Thoracic aorta (tissue), 2 donors: ENCODE measurements around the gene EPDR1. TPM values are rescaled to one million over a fixed set of nuclear protein-coding genes. Genes with fewer than 3 reads are reported as not detected.

Experiments
- ATAC-seq: fragments of 150-250 bp; one replicate; pipeline ENCODE4 v1.8.0; 2017; ENCODE audit warnings: low read depth; ENCODE audit not compliant: insufficient number of reproducible peaks, low FRiP score
- DNase-seq: peaks from one replicate; pipeline ENCODE4 v3.0.0-alpha.2; 2020; ENCODE audit warnings: low spot score
- H3K27ac ChIP-seq, 2 donors: fragments of 200-600 bp; sonication (generic); 1 replicate in 1 of 2; 2 replicates in 1 of 2; pipeline ENCODE4 v1.5.1; 2016; ENCODE audit warnings: mild to moderate bottlenecking in 2 of 2, moderate library complexity in 2 of 2
- H3K27me3 ChIP-seq: fragments of 200-600 bp; sonication (generic); replicated peaks from 2 replicates; pipeline ENCODE4 v1.6.0; 2016; ENCODE audit warnings: mild to moderate bottlenecking; ENCODE audit not compliant: insufficient read depth
- H3K36me3 ChIP-seq: fragments of 200-600 bp; sonication (generic); one replicate; pipeline ENCODE4 v1.5.1; 2016
- H3K4me1 ChIP-seq, 2 donors: fragments of 200-600 bp; sonication (generic); 1 replicate in 1 of 2; 2 replicates in 1 of 2; pipeline versions ENCODE4 v1.5.1 to v1.6.0; 2016; ENCODE audit warnings: low read depth in 2 of 2, mild to moderate bottlenecking in 1 of 2; ENCODE audit not compliant: control insufficient read depth in 1 of 2
- H3K4me3 ChIP-seq: fragments of 200-600 bp; sonication (generic); 2 replicates; pipeline ENCODE4 v1.5.1; 2016; ENCODE audit warnings: mild to moderate bottlenecking
- H3K9me3 ChIP-seq: fragments of 200-600 bp; sonication (generic); 2 replicates; pipeline ENCODE4 v1.5.1; 2016
- CTCF ChIP-seq: fragments of 200-600 bp; sonication (generic); IDR thresholded peaks from one replicate; pipeline ENCODE4 v1.5.1; 2019; ENCODE audit warnings: antibody characterized with exemption
- total RNA-seq, 2 donors: library from RNA; depleted of rRNA; stranded (reverse); fragments of >200 nt; gene quantifications; one replicate each; pipeline versions ENCODE4 v1.1.0 to v1.2.3, GENCODE V29; 2016

Gene EPDR1
- total RNA-seq, 2 donors from 2014 or later = 59.3 to 98.8 TPM

DNA sequence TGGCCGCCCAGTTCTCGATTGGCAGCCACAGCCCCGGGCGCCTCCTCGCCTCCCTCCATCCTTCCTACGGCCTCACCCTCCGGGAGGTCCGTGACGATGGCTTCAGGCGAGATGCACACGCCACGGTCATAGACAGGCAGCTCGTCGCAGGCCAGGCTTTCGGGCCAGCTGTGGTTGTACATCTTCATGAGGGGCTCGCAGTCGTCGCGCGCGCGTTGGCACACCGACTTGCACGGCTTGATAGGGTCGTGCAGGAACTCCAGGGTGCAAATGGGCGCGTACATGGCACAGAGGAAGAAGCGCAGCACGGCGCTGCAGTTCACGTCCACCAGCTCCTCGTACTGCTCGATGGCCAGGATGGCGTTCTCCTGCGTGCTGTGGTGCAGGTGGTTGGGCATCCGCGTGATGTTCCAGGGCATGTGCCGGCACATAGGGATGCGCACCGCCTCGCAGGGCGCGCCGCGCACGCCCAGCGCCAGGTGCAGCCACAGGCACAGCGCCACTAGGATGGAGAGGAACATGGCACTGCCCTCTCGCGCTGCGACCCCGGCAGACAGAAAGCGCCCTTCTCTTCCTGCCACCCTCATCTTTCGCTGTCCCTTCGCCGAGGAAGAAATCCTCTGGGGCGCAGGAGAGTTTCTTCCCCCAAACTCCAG is 4.3 kb upstream of the EPDR1 start:
- TF ChIP-seq CTCF = no peak
- H3K4me3 ChIP-seq = peak overlapping the region; percentile 75
- no peaks in the 10 kb centered on the region for H3K27me3 ChIP-seq
- DNase-seq (no peak), ATAC-seq (no peak)
- peak overlapping the region; percentile 74 to 76 for H3K27ac ChIP-seq
- H3K36me3 ChIP-seq = no peaks in the 10 kb centered on the region
- peaks cover 8 to 36% of the 10 kb centered on the region in 2 donors for H3K4me1 ChIP-seq
- H3K9me3 ChIP-seq = no peaks in the 10 kb centered on the region

- Histone ChIP-seq H3K4me1 (peaks cover 8 to 41% of the 10 kb centered on the region in 2 donors), H3K27me3 (no peaks in the 10 kb centered on the region)
Observed at GRCh38 chr7:37916673-37917660, 3.5 kb upstream of the EPDR1 start, which contains the start of gene SFRP4. Gene SFRP4, minus strand, starts transcription at chr7:37916817. Its CDS starts 280 bp downstream, at chr7:37916537.

DNA sequence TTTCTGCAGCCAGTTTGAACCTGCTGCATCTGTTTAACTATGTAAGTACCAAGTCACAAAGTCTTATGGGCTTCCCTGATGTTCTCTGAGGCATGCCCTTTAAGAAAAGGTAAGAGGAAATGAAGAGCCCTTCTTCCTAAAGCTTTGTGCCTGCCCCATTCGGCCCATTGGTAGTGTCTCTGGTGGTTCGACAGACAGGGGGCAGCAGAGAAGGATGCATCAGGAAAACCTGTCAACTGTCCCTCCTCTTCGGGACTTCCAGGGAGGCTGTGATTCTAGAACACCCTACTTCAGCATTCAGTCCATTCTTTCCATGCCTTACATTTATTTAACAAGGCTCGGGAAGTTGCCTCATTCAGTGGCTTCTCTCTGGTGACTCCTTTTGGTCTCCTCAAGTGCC is 1.9 kb upstream of the EPDR1 start:
- Histone ChIP-seq H3K27ac (no peak overlapping the region), H3K36me3 (no peaks in the 10 kb centered on the region), H3K4me3 (no peak overlapping the region), H3K4me1 (peaks cover 11 to 37% of the 10 kb centered on the region in 2 donors), H3K27me3 (no peaks in the 10 kb centered on the region), H3K9me3 (no peaks in the 10 kb centered on the region)
- DNase-seq (no peak), ATAC-seq (no peak)
- no peak for TF ChIP-seq CTCF

More at GRCh38 chr7:37916673-37917660, 3.5 kb upstream of the EPDR1 start, which contains the start of gene SFRP4:
- DNase-seq (no peak), ATAC-seq (peak; percentile 73)
- TF ChIP-seq CTCF = peak; percentile 65
- Histone ChIP-seq H3K9me3 (no peaks in the 10 kb centered on the region), H3K36me3 (no peaks in the 10 kb centered on the region), H3K27ac (peak within 1 kb of the TSS; percentile 74 to 76), H3K4me3 (peak within 1 kb of the TSS; percentile 75)

DNA sequence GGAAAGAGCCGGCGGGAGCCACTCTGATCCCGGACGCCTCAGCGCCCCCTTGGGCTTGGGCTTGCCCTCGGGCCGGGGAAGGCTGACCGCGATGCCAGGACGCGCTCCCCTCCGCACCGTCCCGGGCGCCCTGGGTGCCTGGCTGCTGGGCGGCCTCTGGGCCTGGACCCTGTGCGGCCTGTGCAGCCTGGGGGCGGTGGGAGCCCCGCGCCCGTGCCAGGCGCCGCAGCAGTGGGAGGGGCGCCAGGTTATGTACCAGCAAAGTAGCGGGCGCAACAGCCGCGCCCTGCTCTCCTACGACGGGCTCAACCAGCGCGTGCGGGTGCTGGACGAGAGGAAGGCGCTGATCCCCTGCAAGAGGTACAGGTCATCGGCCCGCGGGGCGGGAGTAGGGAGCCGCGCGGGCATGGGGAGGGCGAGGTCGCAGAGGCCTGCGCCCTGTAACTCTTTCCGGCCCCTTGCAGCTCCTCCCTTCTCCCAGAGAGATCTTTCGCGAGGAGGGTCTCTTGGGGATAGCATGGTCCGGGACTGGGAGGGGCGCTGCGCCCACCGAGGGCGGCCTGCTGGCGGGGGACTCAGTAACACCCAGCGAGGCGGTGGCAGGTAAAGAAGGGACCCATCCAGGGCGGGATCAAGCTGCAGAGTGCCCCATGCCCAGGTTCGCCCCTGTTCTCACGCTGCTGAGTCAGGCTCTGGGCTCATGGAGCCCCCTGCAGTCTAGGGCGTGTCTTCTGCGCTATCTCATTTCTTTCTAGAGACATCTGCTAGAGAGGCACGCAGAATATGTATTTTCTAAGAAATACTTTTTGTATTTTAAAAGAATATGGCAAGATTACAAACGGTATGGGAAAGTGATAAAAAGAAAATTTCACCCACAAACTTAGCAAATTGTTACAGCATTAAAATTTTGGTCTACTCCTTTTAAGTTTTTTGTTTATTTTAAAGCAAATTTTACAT is 687 bp downstream of the EPDR1 start:
- peaks cover 3 to 40% of the 10 kb centered on the region in 2 donors for H3K4me1 ChIP-seq
- no peaks in the 10 kb centered on the region for H3K36me3 ChIP-seq
- no peak for TF ChIP-seq CTCF
- H3K27ac ChIP-seq = peak overlapping the region; percentile 71 to 75
- DNase-seq (no peak), ATAC-seq (no peak)
- no peaks in the 10 kb centered on the region for H3K27me3 ChIP-seq
- no peaks in the 10 kb centered on the region for H3K9me3 ChIP-seq
- H3K4me3 ChIP-seq = peak overlapping the region; percentile 79
